H1 (cell line): Measurements from ENCODE around the gene STKLD1. TPM values are rescaled to one million over a fixed set of nuclear protein-coding genes. Genes with fewer than 3 reads are reported as not detected.

ENCODE experiments used
- ASH2L ChIP-seq: fragments of 200-600, 300-600 bp; sonication (generic); IDR thresholded peaks from one replicate; pipeline ENCODE4 v1.7.1; 2017; ENCODE audit warnings: low read length
- CTBP2 ChIP-seq: IDR thresholded peaks from 2 replicates; pipeline ENCODE4 v1.7.0; 2011; ENCODE audit warnings: borderline replicate concordance, mild to moderate bottlenecking, moderate library complexity, mixed read lengths, low read length; ENCODE audit not compliant: insufficient read depth, insufficient read length
- CTCF ChIP-seq, 3 experiments: IDR thresholded peaks; 1 replicate in 2 of 3; 2 replicates in 1 of 3; pipeline versions ENCODE4 v1.5.1 to v1.6.1; 2011; ENCODE audit warnings: low read length in 3 of 3, mild to moderate bottlenecking in 3 of 3, inconsistent platforms in 2 of 3, low read depth in 1 of 3, moderate library complexity in 1 of 3; ENCODE audit not compliant: insufficient read depth in 1 of 3; ENCODE audit errors: control extremely low read depth in 1 of 3
- EP300 ChIP-seq, 2 experiments: IDR thresholded peaks; 1 replicate in 1 of 2; 2 replicates in 1 of 2; pipeline ENCODE4 v1.6.1; 2011 to 2012; ENCODE audit warnings: low read depth in 2 of 2, low read length in 2 of 2, mild to moderate bottlenecking in 2 of 2, borderline replicate concordance in 1 of 2, inconsistent platforms in 1 of 2, moderate library complexity in 1 of 2
- HDAC2 ChIP-seq, 2 experiments: fragments of 300-600 bp in 1 of 2; sonication (generic) in 1 of 2; IDR thresholded peaks; 2 replicates each; pipeline ENCODE4 v1.6.1; 2011 to 2012; ENCODE audit warnings: low read depth in 2 of 2, low read length in 2 of 2, mild to moderate bottlenecking in 2 of 2, moderate library complexity in 2 of 2, borderline replicate concordance in 1 of 2, inconsistent platforms in 1 of 2
- PHF8 ChIP-seq: fragments of 200-600 bp; sonication (generic); conservative IDR thresholded peaks from 2 replicates; pipeline ENCODE4 v1.7.1; 2012; ENCODE audit warnings: low read depth, mild to moderate bottlenecking, inconsistent platforms, low read length, moderate library complexity
- POU5F1 ChIP-seq: IDR thresholded peaks from 2 replicates; pipeline ENCODE4 v1.6.1; 2011; ENCODE audit warnings: low read depth, mild to moderate bottlenecking, low read length, moderate library complexity
- SIX5 ChIP-seq: IDR thresholded peaks from 2 replicates; pipeline ENCODE4 v1.6.1; 2011; ENCODE audit warnings: mild to moderate bottlenecking, low read depth, low read length
- polyA plus RNA-seq, 7 experiments: library from polyadenylated mRNA; depleted of rRNA in 3 of 7; stranded (reverse) in 5 of 7; unstranded in 2 of 7; fragments of >200 nt in 5 of 7; fragments of 200-250 nt in 2 of 7; gene quantifications; 1 replicate in 5 of 7; 2 replicates in 1 of 7; 4 replicates in 1 of 7; pipeline versions ENCODE4 v1.2.1 to v1.2.3, GENCODE V29; 2011 to 2013; ENCODE audit warnings: missing spikeins in 2 of 7, mixed read lengths in 2 of 7
- total RNA-seq: library from RNA; stranded (reverse); fragmentation: NEBNext Ultra II Directional; extraction: Animal tissue kit (Norgen Biotek cat#: 25700); gene quantifications from 2 replicates; pipeline ENCODE4 v1.2.1, GENCODE V29; 2021

Gene STKLD1
- total and polyA plus RNA-seq, 2 of the 8 experiments (the other 6 are each of a cell fraction or from before 2014, with no cell fraction given) = 0.26 TPM; not detected in 1

GRCh38 chr9:133419005-133419404, 42.8 kb downstream of the STKLD1 start (continued):
- TF ChIP-seq CTCF (IDR thresholded peaks at IDR 0.05; ENCODE audit: control extremely low read depth in 1 of 3, insufficient read depth in 1 of 3, low read depth in 1 of 3, low read length in 3 of 3) (no peak), EP300 (IDR thresholded peaks at IDR 0.05; ENCODE audit: borderline replicate concordance in 1 of 2, low read depth in 2 of 2, low read length in 2 of 2) (no peak), ASH2L (no peak), SIX5 (no peak), HDAC2 (IDR thresholded peaks at IDR 0.05; ENCODE audit: borderline replicate concordance in 1 of 2, low read depth in 2 of 2, low read length in 2 of 2) (no peak), PHF8 (no peak), POU5F1 (no peak), CTBP2 (no peak)
